Bronchial epithelial cell (primary cell): ENCODE data around the gene ANXA2. TPM values are rescaled to one million over a fixed set of nuclear protein-coding genes. Genes with fewer than 3 reads are reported as not detected.
A peak's percentile ranks its signal among the peaks of the same experiment; 100 is the strongest.

Source experiments
- DNase-seq: peaks from one replicate; pipeline ENCODE4 v3.0.0-alpha.2; 2010; ENCODE audit warnings: low read depth
- FAIRE-seq: peaks from 2 replicates; lab custom pipeline; 2011; peaks lifted over from hg19 to GRCh38; lab: Jason Lieb, UNC
- H3K27me3 ChIP-seq: 2 replicates; pipeline ENCODE4 v1.5.1; 2011; ENCODE audit warnings: low read length; ENCODE audit not compliant: control insufficient read depth, insufficient read depth
- H3K36me3 ChIP-seq: 2 replicates; pipeline ENCODE4 v1.5.1; 2011; ENCODE audit warnings: low read length; ENCODE audit not compliant: control insufficient read depth, insufficient read depth
- H3K4me3 ChIP-seq: 2 replicates; pipeline ENCODE4 v1.5.1; 2011; ENCODE audit warnings: mild to moderate bottlenecking, low read depth, low read length, control low read depth
- total RNA-seq: library from RNA; depleted of rRNA; stranded (reverse); fragments of >200 nt; gene quantifications from 2 replicates; pipeline ENCODE4 v1.2.1, GENCODE V29; 2014
- TF ChIP-seq, protein P1 (sequence below): IDR thresholded peaks from 2 replicates; pipeline ENCODE4 v1.5.1; 2011; ENCODE audit warnings: mild to moderate bottlenecking, moderate library complexity, low read length, control low read depth, inconsistent platforms; ENCODE audit not compliant: insufficient read depth, severe bottlenecking

Gene ANXA2
- total RNA-seq, 1 donor from 2014 or later = 5,325 TPM

DNA sequence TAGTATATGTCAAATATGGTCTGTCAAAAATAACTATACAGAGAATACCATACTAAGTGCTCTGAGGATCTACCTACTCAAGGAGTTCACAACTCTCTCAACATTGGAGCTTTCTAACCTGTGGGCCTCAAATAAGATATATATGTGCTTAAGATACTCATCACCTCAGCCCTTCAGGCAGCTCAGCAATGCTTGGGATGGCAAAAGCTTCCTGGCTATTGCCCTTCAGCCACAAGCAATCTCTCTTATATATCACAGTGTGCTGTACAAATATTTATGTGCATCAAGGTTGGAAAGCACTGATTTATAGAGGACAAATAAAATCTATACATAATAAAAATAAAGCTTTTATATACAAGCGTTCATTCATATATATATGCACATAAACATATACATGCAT is 40.9 kb upstream of the ANXA2 start:
- peaks cover 4% of the 10 kb centered on the region for H3K36me3 ChIP-seq
- H3K4me3 ChIP-seq = no peak overlapping the region
- FAIRE-seq (no peak), DNase-seq (no peak)
- TF ChIP-seq, protein P1, sequence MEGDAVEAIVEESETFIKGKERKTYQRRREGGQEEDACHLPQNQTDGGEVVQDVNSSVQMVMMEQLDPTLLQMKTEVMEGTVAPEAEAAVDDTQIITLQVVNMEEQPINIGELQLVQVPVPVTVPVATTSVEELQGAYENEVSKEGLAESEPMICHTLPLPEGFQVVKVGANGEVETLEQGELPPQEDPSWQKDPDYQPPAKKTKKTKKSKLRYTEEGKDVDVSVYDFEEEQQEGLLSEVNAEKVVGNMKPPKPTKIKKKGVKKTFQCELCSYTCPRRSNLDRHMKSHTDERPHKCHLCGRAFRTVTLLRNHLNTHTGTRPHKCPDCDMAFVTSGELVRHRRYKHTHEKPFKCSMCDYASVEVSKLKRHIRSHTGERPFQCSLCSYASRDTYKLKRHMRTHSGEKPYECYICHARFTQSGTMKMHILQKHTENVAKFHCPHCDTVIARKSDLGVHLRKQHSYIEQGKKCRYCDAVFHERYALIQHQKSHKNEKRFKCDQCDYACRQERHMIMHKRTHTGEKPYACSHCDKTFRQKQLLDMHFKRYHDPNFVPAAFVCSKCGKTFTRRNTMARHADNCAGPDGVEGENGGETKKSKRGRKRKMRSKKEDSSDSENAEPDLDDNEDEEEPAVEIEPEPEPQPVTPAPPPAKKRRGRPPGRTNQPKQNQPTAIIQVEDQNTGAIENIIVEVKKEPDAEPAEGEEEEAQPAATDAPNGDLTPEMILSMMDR = no peak
- no peaks in the 10 kb centered on the region for H3K27me3 ChIP-seq

DNA sequence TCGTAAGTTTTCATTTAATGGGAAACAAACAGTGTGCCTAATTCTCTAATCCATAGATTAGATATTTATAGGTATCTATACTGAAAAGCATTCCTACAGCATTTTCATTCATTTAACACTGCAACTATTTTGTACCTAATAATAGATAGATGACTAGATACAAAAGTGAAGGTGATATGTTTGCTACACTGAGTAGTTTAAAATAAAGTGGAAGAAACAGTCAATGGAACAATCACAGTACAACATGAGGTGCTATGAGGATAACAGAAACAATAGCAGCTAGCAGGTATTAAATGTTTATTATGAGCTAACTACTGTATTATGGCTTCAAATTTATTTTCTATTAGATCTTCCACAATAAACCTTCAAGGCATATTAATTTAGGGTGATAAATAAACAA is 31.1 kb upstream of the ANXA2 start:
- H3K4me3 ChIP-seq = no peak overlapping the region
- FAIRE-seq (no peak), DNase-seq (no peak)
- H3K27me3 ChIP-seq = no peaks in the 10 kb centered on the region
- TF ChIP-seq, protein P1 = no peak
- peaks cover 2% of the 10 kb centered on the region for H3K36me3 ChIP-seq

DNA sequence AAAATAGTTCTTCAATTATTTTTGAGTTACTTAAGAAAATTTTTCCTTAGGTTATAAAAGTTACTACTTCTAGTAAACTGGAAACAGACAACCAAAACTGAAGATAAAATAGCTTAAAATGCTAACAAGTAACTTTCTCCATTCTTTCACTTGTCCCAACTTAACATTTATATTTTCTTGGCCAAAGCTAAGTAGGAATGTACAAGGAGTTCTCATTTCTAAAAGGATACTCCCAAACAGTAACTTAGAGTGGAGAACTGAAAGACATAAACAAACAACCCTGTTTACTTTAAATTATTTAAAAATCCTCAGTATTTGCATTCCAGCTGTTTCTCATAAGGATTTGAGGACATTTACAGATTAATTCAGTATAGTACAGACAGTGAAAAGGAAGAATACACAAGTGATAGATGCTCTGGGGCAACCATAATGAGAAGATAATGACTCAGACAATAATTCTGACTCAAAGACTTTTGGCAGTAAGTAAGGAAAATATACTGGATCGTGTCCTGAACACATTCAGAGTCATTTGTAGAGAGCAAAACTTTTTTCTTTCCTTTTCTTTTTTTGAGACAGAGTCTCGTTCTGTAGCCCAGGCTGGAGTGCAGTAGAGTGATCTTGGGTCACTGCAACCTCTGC is 29.2 kb upstream of the ANXA2 start:
- Histone ChIP-seq H3K27me3 (no peaks in the 10 kb centered on the region), H3K4me3 (no peak overlapping the region), H3K36me3 (peaks cover 2% of the 10 kb centered on the region)
- FAIRE-seq (no peak), DNase-seq (peak; percentile 78)
- TF ChIP-seq, protein P1 = no peak

DNA sequence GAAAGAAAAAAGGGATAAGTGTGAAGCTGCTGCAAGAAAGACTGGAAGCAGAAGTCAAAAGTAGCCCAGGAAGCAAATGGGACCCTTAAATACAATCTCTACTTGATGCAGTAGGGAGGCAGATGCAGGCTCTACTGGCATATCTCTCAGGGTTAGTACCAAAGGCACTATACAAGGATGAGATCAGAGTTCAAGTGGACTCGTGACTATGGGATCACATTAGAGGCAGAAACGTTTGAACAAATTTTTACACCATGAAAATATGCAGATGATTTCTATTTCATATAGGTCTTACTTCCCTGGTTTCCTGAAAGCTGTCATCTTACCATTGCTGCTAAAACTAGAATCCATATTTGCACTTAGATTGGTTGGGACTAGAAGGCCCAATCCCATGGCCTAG is 27.7 kb upstream of the ANXA2 start:
- no peak for FAIRE-seq
- TF ChIP-seq, protein P1 = no peak
- peaks cover 2% of the 10 kb centered on the region for H3K36me3 ChIP-seq
- no peak for DNase-seq
- no peak overlapping the region for H3K4me3 ChIP-seq
- no peaks in the 10 kb centered on the region for H3K27me3 ChIP-seq

DNA sequence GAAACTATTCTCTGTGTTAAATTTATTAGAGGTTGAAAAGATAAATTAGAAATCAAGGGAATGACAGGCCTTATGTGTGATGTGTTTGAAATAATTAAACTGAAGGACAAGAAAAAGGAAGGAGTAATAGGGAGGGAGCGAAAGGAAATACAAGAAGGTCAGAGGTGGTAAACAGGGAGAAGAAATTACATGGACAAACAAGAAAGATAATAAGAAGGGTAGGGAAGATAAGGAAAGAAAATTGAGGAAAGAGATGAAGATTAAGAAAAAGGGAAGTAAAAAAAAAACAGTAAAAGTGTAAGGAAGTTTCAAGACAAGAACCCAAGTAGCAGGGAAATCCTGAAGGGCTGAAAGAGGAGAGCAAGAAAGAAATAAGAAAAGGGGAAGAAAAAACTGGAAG is 26.2 kb upstream of the ANXA2 start:
- H3K27me3 ChIP-seq = no peaks in the 10 kb centered on the region
- H3K36me3 ChIP-seq = peaks cover 2% of the 10 kb centered on the region
- H3K4me3 ChIP-seq = no peak overlapping the region
- TF ChIP-seq, protein P1 = no peak
- FAIRE-seq = no peak
- no peak for DNase-seq

DNA sequence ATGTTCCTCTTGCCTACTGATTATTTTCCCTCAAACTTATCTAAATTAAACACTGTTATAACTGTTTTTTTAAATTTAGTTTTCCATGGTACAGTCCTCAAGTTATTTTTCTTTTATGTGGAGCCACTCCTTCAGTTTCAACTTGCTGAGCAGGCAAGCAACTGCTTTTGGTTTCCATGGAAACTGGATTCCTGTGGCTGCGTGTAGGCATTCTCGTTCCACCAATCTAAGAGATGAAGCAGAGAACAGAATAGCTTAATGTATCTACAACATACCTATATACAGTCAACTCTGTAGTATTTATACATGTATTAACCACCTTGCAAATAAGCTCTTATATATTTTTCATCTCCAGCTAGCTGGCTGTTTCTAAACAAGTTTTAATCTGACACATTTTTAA is 25.8 kb upstream of the ANXA2 start:
- H3K4me3 ChIP-seq = no peak overlapping the region
- FAIRE-seq (no peak), DNase-seq (peak; percentile 90)
- no peaks in the 10 kb centered on the region for H3K27me3 ChIP-seq
- TF ChIP-seq, protein P1 = no peak
- H3K36me3 ChIP-seq = peaks cover 2% of the 10 kb centered on the region
